HepG2 (cell line): ENCODE results near the gene FUBP3. TPM values are rescaled to one million over a fixed set of nuclear protein-coding genes. Genes with fewer than 3 reads are reported as not detected.

Experiments used
- AGO1 ChIP-seq: fragments of 200-400 bp; formaldehyde crosslinking; IDR thresholded peaks from 2 replicates; pipeline ENCODE4 v1.6.1; 2017; ENCODE audit warnings: mild to moderate bottlenecking, low read depth, low read length, moderate library complexity; ENCODE audit not compliant: poor library complexity, severe bottlenecking
- ELF1 ChIP-seq: sonication (generic); formaldehyde crosslinking; IDR thresholded peaks from 2 replicates; pipeline ENCODE4 v1.4.0; 2020; ENCODE audit warnings: missing genetic modification reagents
- ETV6 ChIP-seq: sonication (generic); formaldehyde crosslinking; conservative IDR thresholded peaks from 2 replicates; pipeline ENCODE4 v1.4.0; 2020; ENCODE audit warnings: missing genetic modification reagents
- GATAD2A ChIP-seq: IDR thresholded peaks from 2 replicates; pipeline ENCODE4 v1.6.1; 2016
- MAFK ChIP-seq, 2 experiments: IDR thresholded peaks in 1 of 2; conservative IDR thresholded peaks in 1 of 2; 2 replicates each; pipeline ENCODE4 v1.6.1; 2011; ENCODE audit warnings: improper control_type of control experiment in 2 of 2, low read length in 2 of 2
- NCOR1 ChIP-seq: fragments of 200-600 bp; sonication (generic); IDR thresholded peaks from 2 replicates; pipeline ENCODE4 v1.7.0; 2017; ENCODE audit warnings: antibody characterized with exemption, low read length, borderline replicate concordance
- RORA ChIP-seq: sonication (generic); formaldehyde crosslinking; IDR thresholded peaks from 2 replicates; pipeline ENCODE4 v1.5.0; 2020; ENCODE audit warnings: mild to moderate bottlenecking, missing genetic modification reagents, moderate library complexity
- TBX2 ChIP-seq: sonication (generic); formaldehyde crosslinking; IDR thresholded peaks from 2 replicates; pipeline ENCODE4 v1.5.0; 2020; ENCODE audit warnings: missing genetic modification reagents, mild to moderate bottlenecking, borderline replicate concordance
- TSC22D2 ChIP-seq: sonication (generic); formaldehyde crosslinking; IDR thresholded peaks from 2 replicates; pipeline ENCODE4 v1.5.1; 2020; ENCODE audit warnings: missing genetic modification reagents, mild to moderate bottlenecking, borderline replicate concordance
- ZNF180 ChIP-seq: sonication (generic); formaldehyde crosslinking; IDR thresholded peaks from 2 replicates; pipeline ENCODE4 v1.4.0; 2020; ENCODE audit warnings: low read depth, missing genetic modification reagents, borderline replicate concordance
- ZNF235 ChIP-seq: sonication (generic); formaldehyde crosslinking; IDR thresholded peaks from 2 replicates; pipeline ENCODE4 v1.8.1; 2023; ENCODE audit warnings: mild to moderate bottlenecking, missing genetic modification reagents, borderline replicate concordance
- ZNF317 ChIP-seq: sonication (generic); formaldehyde crosslinking; IDR thresholded peaks from 2 replicates; pipeline ENCODE4 v1.5.0; 2020; ENCODE audit warnings: mild to moderate bottlenecking, missing genetic modification reagents
- ZNF598 ChIP-seq: sonication (generic); formaldehyde crosslinking; IDR thresholded peaks from 2 replicates; pipeline ENCODE4 v1.5.1; 2020; ENCODE audit warnings: mild to moderate bottlenecking, missing genetic modification reagents, borderline replicate concordance
- ZNF609 ChIP-seq: sonication (generic); formaldehyde crosslinking; IDR thresholded peaks from 2 replicates; pipeline ENCODE4 v1.4.0; 2020; ENCODE audit warnings: mild to moderate bottlenecking, missing genetic modification reagents, borderline replicate concordance
- ZNF646 ChIP-seq: sonication (generic); formaldehyde crosslinking; IDR thresholded peaks from 2 replicates; pipeline ENCODE4 v1.9.0; 2021; ENCODE audit warnings: mild to moderate bottlenecking, missing genetic modification reagents
- polyA plus RNA-seq, 8 experiments: library from polyadenylated mRNA; depleted of rRNA in 3 of 8; stranded (reverse) in 7 of 8; unstranded in 1 of 8; fragments of >200 nt; fragmentation: Illumina TruSeq in 4 of 8; extraction: Trizol in 4 of 8; gene quantifications; 2 replicates each; pipeline versions ENCODE4 v1.2.1 to v1.2.3, GENCODE V29; 2011 to 2016; ENCODE audit warnings: low read depth in 4 of 8, missing spikeins in 1 of 8, mixed read lengths in 1 of 8; ENCODE audit not compliant: insufficient read depth in 1 of 8
- total RNA-seq, 5 experiments: library from RNA; depleted of rRNA; stranded (reverse); fragments of >200 nt; fragmentation: Illumina TruSeq; extraction: Trizol; gene quantifications; 2 replicates each; pipeline ENCODE4 v1.2.3, GENCODE V29; 2016; ENCODE audit warnings: low read depth in 1 of 5

The FUBP3 gene
- total and polyA plus RNA-seq, 2 of the 13 experiments (the other 11 are each of a cell fraction or from before 2014, with no cell fraction given), result 28.7 to 40.0 TPM

- no peak for TF ChIP-seq ZNF646 (CRISPR knock-in tag)
- TF ChIP-seq MAFK (conservative IDR thresholded peaks at IDR 0.05 in 1 of 2, IDR thresholded peaks at IDR 0.05 in 1 of 2; ENCODE audit: low read length in 2 of 2), result no peak
- no peak for TF ChIP-seq ELF1 (CRISPR knock-in tag)
- 0 out of 2 replicates have a peak, but pooled peaks have one; percentile 18 for TF ChIP-seq ZNF317 (CRISPR knock-in tag)
- peak; percentile 12; the same call in 1 of the 2 replicates for TF ChIP-seq GATAD2A (CRISPR knock-in tag)
- TF ChIP-seq ZNF180 (CRISPR knock-in tag), result no peak; the same call in 1 of the 2 replicates
- TF ChIP-seq TSC22D2 (CRISPR knock-in tag), result peak; percentile 86; the same call in 1 of the 2 replicates
- TF ChIP-seq RORA, result no peak
- TF ChIP-seq ETV6 (CRISPR knock-in tag), result peak; percentile 55; the same call in 1 of the 2 replicates
- TF ChIP-seq ZNF598 (CRISPR knock-in tag), result peak; percentile 44; the same call in 1 of the 2 replicates
- TF ChIP-seq AGO1, result no peak
- TF ChIP-seq ZNF609 (CRISPR knock-in tag), result 0 out of 2 replicates have a peak, but pooled peaks have one; percentile 27
- TF ChIP-seq NCOR1, result no peak
- TF ChIP-seq ZNF235 (CRISPR knock-in tag), result no peak; the same call in 1 of the 2 replicates
- peak; percentile 70; the same call in 1 of the 2 replicates for TF ChIP-seq TBX2 (CRISPR knock-in tag)
These were observed 101.7 kb downstream of the FUBP3 start (continued) for GRCh38 chr9:130680836-130681768.
